GM12892 (cell line): Measurements from ENCODE around the gene INSIG1.

Source experiments
- DNase-seq: peaks from one replicate; pipeline ENCODE4 v3.0.0; 2011; ENCODE audit not compliant: insufficient read length
- FAIRE-seq: peaks from 2 replicates; lab custom pipeline; 2011; peaks lifted over from hg19 to GRCh38; lab: Jason Lieb, UNC
- POLR2A ChIP-seq: IDR thresholded peaks from 2 replicates; pipeline ENCODE4 v1.6.1; 2011; ENCODE audit warnings: low read depth, low read length, control low read depth
- POLR2AphosphoS5 ChIP-seq: IDR thresholded peaks from 2 replicates; pipeline ENCODE4 v1.6.1; 2011; ENCODE audit warnings: low read depth, low read length, control low read depth
- TAF1 ChIP-seq: IDR thresholded peaks from 2 replicates; pipeline ENCODE4 v1.6.1; 2011; ENCODE audit warnings: low read depth, mild to moderate bottlenecking, control low read depth, low read length, borderline replicate concordance

The INSIG1 gene

GRCh38 chr7:155267436-155267835, 30.2 kb upstream of the INSIG1 start:
- no peak for TF ChIP-seq POLR2A
- no peak for TF ChIP-seq TAF1
- TF ChIP-seq POLR2AphosphoS5: no peak
- FAIRE-seq (no peak), DNase-seq (no peak)

- DNase-seq: no peak
- TF ChIP-seq POLR2AphosphoS5 (no peak), TAF1 (no peak), POLR2A (no peak)
- no peak for FAIRE-seq
Observed at GRCh38 chr7:155268211-155268610, 29.5 kb upstream of the INSIG1 start.

GRCh38 chr7:155268921-155269650, 28.6 kb upstream of the INSIG1 start:
- DNase-seq (no peak), FAIRE-seq (no peak)
- no peak for TF ChIP-seq POLR2AphosphoS5
- TF ChIP-seq POLR2A: no peak
- no peak for TF ChIP-seq TAF1

- no peak for DNase-seq
- no peak for FAIRE-seq
- no peak for TF ChIP-seq POLR2AphosphoS5
- TF ChIP-seq TAF1: no peak
- TF ChIP-seq POLR2A: no peak
Observed at GRCh38 chr7:155269766-155270585, 27.7 kb upstream of the INSIG1 start.

GRCh38 chr7:155270861-155271260, 26.8 kb upstream of the INSIG1 start:
- no peak for DNase-seq
- no peak for TF ChIP-seq POLR2A
- no peak for TF ChIP-seq TAF1
- no peak for TF ChIP-seq POLR2AphosphoS5
- FAIRE-seq: no peak

GRCh38 chr7:155274633-155275355, 22.9 kb upstream of the INSIG1 start:
- no peak for DNase-seq
- TF ChIP-seq POLR2AphosphoS5 (no peak), TAF1 (no peak), POLR2A (no peak)
- no peak for FAIRE-seq

- no peak for TF ChIP-seq POLR2AphosphoS5
- DNase-seq (no peak), FAIRE-seq (no peak)
Observed at GRCh38 chr7:155276042-155276799, 21.5 kb upstream of the INSIG1 start.

GRCh38 chr7:155276800-155277375, 20.8 kb upstream of the INSIG1 start:
- FAIRE-seq (no peak), DNase-seq (no peak)
- TF ChIP-seq TAF1 (no peak), POLR2A (no peak), POLR2AphosphoS5 (no peak)

GRCh38 chr7:155277385-155277994, 20.2 kb upstream of the INSIG1 start:
- FAIRE-seq (no peak), DNase-seq (no peak)
- TF ChIP-seq TAF1 (no peak), POLR2A (no peak), POLR2AphosphoS5 (no peak)

- TF ChIP-seq TAF1: no peak
- TF ChIP-seq POLR2AphosphoS5: no peak
- FAIRE-seq (no peak), DNase-seq (no peak)
Observed at GRCh38 chr7:155278921-155279320, 18.8 kb upstream of the INSIG1 start.

- no peak for FAIRE-seq
- no peak for DNase-seq
- TF ChIP-seq POLR2AphosphoS5 (no peak), TAF1 (no peak), POLR2A (no peak)
Observed at GRCh38 chr7:155279787-155280445, 17.8 kb upstream of the INSIG1 start.
